Natural killer cell treated with Interleukin-12 subunit alpha and Interleukin-12 subunit beta and Interleukin-15 and Interleukin-18, amount 100 ng/mL, for 72 hours (primary cell): ENCODE data around the gene DERL2. TPM values are rescaled to one million over a fixed set of nuclear protein-coding genes. Genes with fewer than 3 reads are reported as not detected.

Source experiments
- ATAC-seq, 2 donors: fragments of 150-1000 bp; cut with Tn5 transposase in 1 of 2; sonication (Bioruptor Pico), chemical (Tn5 transposase) in 1 of 2; 2 replicates each; pipeline ENCODE4 v1.10.0; 2021
- DNase-seq: peaks from one replicate; pipeline ENCODE4 v3.0.0; 2022; ENCODE audit warnings: low spot score
- H3K27ac Mint-ChIP-seq, 2 donors: 1 replicate in 1 of 2; 2 replicates in 1 of 2; pipeline ENCODE4 v1.8.0; 2022; ENCODE audit warnings: mixed read lengths in 2 of 2, mild to moderate bottlenecking in 1 of 2, moderate library complexity in 1 of 2
- H3K27me3 Mint-ChIP-seq, 2 donors: 1 replicate in 1 of 2; 2 replicates in 1 of 2; pipeline ENCODE4 v1.8.0; 2022; ENCODE audit warnings: mixed read lengths in 2 of 2
- H3K36me3 Mint-ChIP-seq: one replicate; pipeline ENCODE4 v1.8.0; 2022; ENCODE audit warnings: mixed read lengths
- H3K4me1 Mint-ChIP-seq, 2 donors: 1 replicate in 1 of 2; 2 replicates in 1 of 2; pipeline ENCODE4 v1.8.0; 2022; ENCODE audit warnings: low read depth in 2 of 2, mixed read lengths in 2 of 2, mild to moderate bottlenecking in 1 of 2
- H3K4me3 Mint-ChIP-seq: one replicate; pipeline ENCODE4 v1.8.0; 2022; ENCODE audit warnings: mixed read lengths
- H3K9me3 Mint-ChIP-seq: 2 replicates; pipeline ENCODE4 v1.8.0; 2022; ENCODE audit warnings: mixed read lengths
- total RNA-seq, 2 donors: library from RNA; stranded (reverse); gene quantifications; one replicate each; pipeline ENCODE4 v1.2.3, GENCODE V29; 2022

DERL2 gene
- total RNA-seq, 2 donors from 2014 or later, result 102 to 128 TPM

- Mint-ChIP-seq H3K36me3 (peaks cover 7% of the 10 kb centered on the region), H3K4me3 (peak overlapping the region; percentile 37), H3K9me3 (peaks cover 5% of the 10 kb centered on the region), H3K27me3 (no peaks in the 10 kb centered on the region), H3K27ac (peak overlapping the region in 1 of 2 donors; percentile 58), H3K4me1 (peaks cover 27 to 34% of the 10 kb centered on the region in 2 donors)
- DNase-seq (no peak), ATAC-seq (peak; percentile 80 to 88)
Measured at GRCh38 chr17:5513628-5514027, 27.6 kb upstream of the DERL2 start.

GRCh38 chr17:5511401-5512225 lies 25.6 kb upstream of the DERL2 start:
- DNase-seq (no peak), ATAC-seq (peak; percentile 35 to 66)
- Mint-ChIP-seq H3K36me3 (peaks cover 7% of the 10 kb centered on the region), H3K4me1 (peaks cover 27 to 30% of the 10 kb centered on the region in 2 donors), H3K27ac (peak overlapping the region; percentile 7 to 28), H3K27me3 (no peaks in the 10 kb centered on the region), H3K9me3 (peaks cover 5% of the 10 kb centered on the region), H3K4me3 (peak overlapping the region; percentile 33)

- Mint-ChIP-seq H3K4me1 (peaks cover 27 to 30% of the 10 kb centered on the region in 2 donors), H3K27ac (no peak overlapping the region), H3K9me3 (peaks cover 5% of the 10 kb centered on the region), H3K36me3 (peaks cover 7% of the 10 kb centered on the region), H3K27me3 (no peaks in the 10 kb centered on the region), H3K4me3 (no peak overlapping the region)
- DNase-seq (no peak), ATAC-seq (no peak)
Measured at GRCh38 chr17:5510771-5511170, 24.8 kb upstream of the DERL2 start.

GRCh38 chr17:5509482-5509881 lies 23.5 kb upstream of the DERL2 start:
- H3K4me3 Mint-ChIP-seq, result no peak overlapping the region
- H3K27ac Mint-ChIP-seq, result no peak overlapping the region
- peaks cover 25 to 27% of the 10 kb centered on the region in 2 donors for H3K4me1 Mint-ChIP-seq
- no peaks in the 10 kb centered on the region for H3K27me3 Mint-ChIP-seq
- ATAC-seq, result no peak
- H3K9me3 Mint-ChIP-seq, result peaks cover 5% of the 10 kb centered on the region
- peaks cover 7% of the 10 kb centered on the region for H3K36me3 Mint-ChIP-seq
- DNase-seq, result no peak

- Mint-ChIP-seq H3K27me3 (no peaks in the 10 kb centered on the region), H3K36me3 (peaks cover 7% of the 10 kb centered on the region), H3K4me1 (peaks cover 21 to 23% of the 10 kb centered on the region in 2 donors), H3K27ac (no peak overlapping the region), H3K9me3 (peaks cover 5% of the 10 kb centered on the region), H3K4me3 (no peak overlapping the region)
- DNase-seq (no peak), ATAC-seq (no peak)
Measured at GRCh38 chr17:5508810-5509209, 22.8 kb upstream of the DERL2 start.

GRCh38 chr17:5506307-5506706 lies 20.3 kb upstream of the DERL2 start:
- no peak for DNase-seq
- no peak for ATAC-seq
- no peaks in the 10 kb centered on the region for H3K9me3 Mint-ChIP-seq
- H3K27ac Mint-ChIP-seq, result no peak overlapping the region
- H3K4me1 Mint-ChIP-seq, result peaks cover 10 to 14% of the 10 kb centered on the region in 2 donors
- H3K36me3 Mint-ChIP-seq, result peaks cover 7% of the 10 kb centered on the region
- no peak overlapping the region for H3K4me3 Mint-ChIP-seq
- H3K27me3 Mint-ChIP-seq, result no peaks in the 10 kb centered on the region

GRCh38 chr17:5502552-5502951 lies 16.6 kb upstream of the DERL2 start:
- no peaks in the 10 kb centered on the region for H3K27me3 Mint-ChIP-seq
- peaks cover 7% of the 10 kb centered on the region for H3K36me3 Mint-ChIP-seq
- H3K4me1 Mint-ChIP-seq, result peaks cover 24 to 28% of the 10 kb centered on the region in 2 donors
- H3K9me3 Mint-ChIP-seq, result no peaks in the 10 kb centered on the region
- DNase-seq (no peak), ATAC-seq (no peak)
- no peak overlapping the region for H3K4me3 Mint-ChIP-seq
- no peak overlapping the region for H3K27ac Mint-ChIP-seq

GRCh38 chr17:5501685-5502084 lies 15.7 kb upstream of the DERL2 start:
- ATAC-seq (no peak), DNase-seq (no peak)
- H3K27me3 Mint-ChIP-seq, result no peaks in the 10 kb centered on the region
- no peak overlapping the region for H3K27ac Mint-ChIP-seq
- H3K36me3 Mint-ChIP-seq, result peaks cover 7% of the 10 kb centered on the region
- H3K4me1 Mint-ChIP-seq, result peaks cover 28 to 29% of the 10 kb centered on the region in 2 donors
- peak overlapping the region; percentile 94 for H3K4me3 Mint-ChIP-seq
- H3K9me3 Mint-ChIP-seq, result no peaks in the 10 kb centered on the region

GRCh38 chr17:5500589-5501391 lies 14.8 kb upstream of the DERL2 start:
- no peaks in the 10 kb centered on the region for H3K27me3 Mint-ChIP-seq
- H3K4me1 Mint-ChIP-seq, result peaks cover 28 to 29% of the 10 kb centered on the region in 2 donors
- DNase-seq, result peak; percentile 82
- H3K9me3 Mint-ChIP-seq, result no peaks in the 10 kb centered on the region
- peak; percentile 87 to 92 for ATAC-seq
- H3K27ac Mint-ChIP-seq, result peak overlapping the region; percentile 33 to 42
- peaks cover 7% of the 10 kb centered on the region for H3K36me3 Mint-ChIP-seq
- H3K4me3 Mint-ChIP-seq, result peak overlapping the region; percentile 94

GRCh38 chr17:5500247-5500588 lies 14.2 kb upstream of the DERL2 start:
- no peak for DNase-seq
- Mint-ChIP-seq H3K4me1 (peaks cover 28 to 29% of the 10 kb centered on the region in 2 donors), H3K9me3 (no peaks in the 10 kb centered on the region), H3K27me3 (no peaks in the 10 kb centered on the region), H3K4me3 (peak overlapping the region; percentile 94), H3K36me3 (peaks cover 7% of the 10 kb centered on the region), H3K27ac (peak overlapping the region; percentile 33 to 42)
- no peak for ATAC-seq

- peak overlapping the region in 1 of 2 donors; percentile 42 for H3K27ac Mint-ChIP-seq
- H3K4me1 Mint-ChIP-seq, result peaks cover 28 to 29% of the 10 kb centered on the region in 2 donors
- H3K4me3 Mint-ChIP-seq, result peak overlapping the region; percentile 43
- peaks cover 7% of the 10 kb centered on the region for H3K36me3 Mint-ChIP-seq
- DNase-seq (no peak), ATAC-seq (no peak)
- H3K9me3 Mint-ChIP-seq, result no peaks in the 10 kb centered on the region
- no peaks in the 10 kb centered on the region for H3K27me3 Mint-ChIP-seq
Measured at GRCh38 chr17:5499476-5500231, 13.7 kb upstream of the DERL2 start.

- Mint-ChIP-seq H3K36me3 (peaks cover 19% of the 10 kb centered on the region), H3K9me3 (no peaks in the 10 kb centered on the region), H3K27me3 (no peaks in the 10 kb centered on the region), H3K4me1 (peaks cover 9 to 11% of the 10 kb centered on the region in 2 donors), H3K27ac (no peak overlapping the region), H3K4me3 (no peak overlapping the region)
- DNase-seq (no peak), ATAC-seq (no peak)
Measured at GRCh38 chr17:5492970-5493369, 7.0 kb upstream of the DERL2 start.

- no peaks in the 10 kb centered on the region for H3K27me3 Mint-ChIP-seq
- no peaks in the 10 kb centered on the region for H3K9me3 Mint-ChIP-seq
- no peak for ATAC-seq
- peaks cover 36% of the 10 kb centered on the region for H3K36me3 Mint-ChIP-seq
- no peak for DNase-seq
- H3K27ac Mint-ChIP-seq, result peak overlapping the region; percentile 98 to 99
- peaks cover 27 to 35% of the 10 kb centered on the region in 2 donors for H3K4me1 Mint-ChIP-seq
- H3K4me3 Mint-ChIP-seq, result no peak overlapping the region
Measured at GRCh38 chr17:5488752-5489151, 2.8 kb upstream of the DERL2 start.
